Osteoblast (primary cell): Measurements from ENCODE around the gene FNDC8. TPM values are rescaled to one million over a fixed set of nuclear protein-coding genes. Genes with fewer than 3 reads are reported as not detected.
"Not testable (repeated sequence)": the region's sequence is repeated elsewhere in the genome, so short reads cannot be mapped to it uniquely, and the experiment has no call there.

Experiments used
- DNase-seq: peaks from one replicate; pipeline ENCODE4 v3.0.0; 2011; ENCODE audit warnings: low spot score, mixed read lengths; ENCODE audit not compliant: insufficient read length; ENCODE audit errors: missing footprints
- H2AFZ ChIP-seq: 2 replicates; pipeline ENCODE4 v1.6.0; 2011; ENCODE audit warnings: mild to moderate bottlenecking, low read length
- H3K27ac ChIP-seq: 2 replicates; pipeline ENCODE4 v1.5.1; 2011; ENCODE audit warnings: mild to moderate bottlenecking, low read depth, low read length, moderate library complexity
- H3K27me3 ChIP-seq: 2 replicates; pipeline ENCODE4 v1.6.0; 2012; ENCODE audit warnings: mild to moderate bottlenecking, control low read depth, inconsistent platforms, low read length, moderate library complexity; ENCODE audit not compliant: insufficient read depth
- H3K36me3 ChIP-seq: 2 replicates; pipeline ENCODE4 v1.5.1; 2011; ENCODE audit warnings: mild to moderate bottlenecking, low read length, control low read depth, moderate library complexity; ENCODE audit not compliant: insufficient read depth
- H3K4me1 ChIP-seq: 2 replicates; pipeline ENCODE4 v1.5.1; 2011; ENCODE audit warnings: mild to moderate bottlenecking, low read length, control low read depth, moderate library complexity; ENCODE audit not compliant: insufficient read depth
- H3K4me2 ChIP-seq: 2 replicates; pipeline ENCODE4 v1.6.0; 2011; ENCODE audit warnings: mild to moderate bottlenecking, low read length; ENCODE audit not compliant: insufficient read depth
- H3K4me3 ChIP-seq: fragments of 200-600 bp; sonication (generic); 3 replicates; pipeline ENCODE4 v1.5.1; 2012; ENCODE audit warnings: mild to moderate bottlenecking, low read length, inconsistent platforms; ENCODE audit not compliant: insufficient read depth
- H3K79me2 ChIP-seq: 2 replicates; pipeline ENCODE4 v1.6.0; 2012; ENCODE audit warnings: mild to moderate bottlenecking, low read length, control low read depth, inconsistent platforms; ENCODE audit not compliant: insufficient read depth
- H3K9me3 ChIP-seq: 2 replicates; pipeline ENCODE4 v1.5.1; 2011; ENCODE audit warnings: low read depth, low read length, control low read depth
- H4K20me1 ChIP-seq: 2 replicates; pipeline ENCODE4 v1.6.0; 2012; ENCODE audit warnings: mild to moderate bottlenecking, low read length, control low read depth; ENCODE audit not compliant: insufficient read depth
- total RNA-seq: library from RNA; depleted of rRNA; stranded (reverse); fragments of >200 nt; gene quantifications from 2 replicates; pipeline ENCODE4 v1.2.3, GENCODE V29; 2012
- TF ChIP-seq, protein P1 (sequence below): IDR thresholded peaks from 2 replicates; pipeline ENCODE4 v1.5.1; 2011; ENCODE audit warnings: mild to moderate bottlenecking, low read depth, low read length, moderate library complexity; ENCODE audit errors: extremely low read depth

Gene FNDC8
- total RNA-seq, 1 donor: not detected

DNA sequence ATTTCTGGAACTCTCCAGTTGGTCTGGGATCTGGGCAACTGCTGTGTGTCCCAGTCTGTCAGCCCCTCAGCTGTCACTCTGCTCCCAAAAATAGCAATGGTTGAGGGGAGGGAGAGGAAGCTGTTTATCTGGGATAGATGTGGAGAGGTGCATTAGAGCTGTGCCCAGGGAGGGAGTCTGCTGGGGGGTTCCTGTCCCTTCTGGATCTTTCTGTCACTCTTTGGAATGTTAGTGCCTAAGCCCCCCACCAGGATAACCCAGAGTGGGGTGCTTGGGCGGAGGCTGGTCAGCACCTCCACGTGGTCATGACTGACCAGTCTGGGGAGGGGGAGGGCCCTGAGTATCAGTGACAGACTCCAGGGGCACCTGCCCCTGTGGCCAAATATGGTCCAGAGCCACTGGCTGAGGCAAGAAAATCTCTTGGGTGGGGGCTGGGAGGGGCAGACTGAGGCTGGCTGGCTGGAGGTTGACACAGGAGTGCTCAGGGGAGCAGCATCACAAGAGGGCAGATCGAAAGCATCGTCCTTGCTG is 26.0 kb downstream of the FNDC8 start, which contains the start of gene UNC45B:
Gene UNC45B (plus strand): TSS at position 443 of the 531 bp plus-strand sequence. CDS start 447 bp downstream, outside the sequence.
- no peak for DNase-seq
- H3K79me2 ChIP-seq: no peaks in the 10 kb centered on the region
- no peak within 1 kb of the TSS for H2AFZ ChIP-seq
- no peaks in the 10 kb centered on the region for H4K20me1 ChIP-seq
- peaks cover 3% of the 10 kb centered on the region for H3K27me3 ChIP-seq
- H3K4me1 ChIP-seq: peaks cover 1% of the 10 kb centered on the region
- H3K4me2 ChIP-seq: no peak within 1 kb of the TSS
- TF ChIP-seq, protein P1, sequence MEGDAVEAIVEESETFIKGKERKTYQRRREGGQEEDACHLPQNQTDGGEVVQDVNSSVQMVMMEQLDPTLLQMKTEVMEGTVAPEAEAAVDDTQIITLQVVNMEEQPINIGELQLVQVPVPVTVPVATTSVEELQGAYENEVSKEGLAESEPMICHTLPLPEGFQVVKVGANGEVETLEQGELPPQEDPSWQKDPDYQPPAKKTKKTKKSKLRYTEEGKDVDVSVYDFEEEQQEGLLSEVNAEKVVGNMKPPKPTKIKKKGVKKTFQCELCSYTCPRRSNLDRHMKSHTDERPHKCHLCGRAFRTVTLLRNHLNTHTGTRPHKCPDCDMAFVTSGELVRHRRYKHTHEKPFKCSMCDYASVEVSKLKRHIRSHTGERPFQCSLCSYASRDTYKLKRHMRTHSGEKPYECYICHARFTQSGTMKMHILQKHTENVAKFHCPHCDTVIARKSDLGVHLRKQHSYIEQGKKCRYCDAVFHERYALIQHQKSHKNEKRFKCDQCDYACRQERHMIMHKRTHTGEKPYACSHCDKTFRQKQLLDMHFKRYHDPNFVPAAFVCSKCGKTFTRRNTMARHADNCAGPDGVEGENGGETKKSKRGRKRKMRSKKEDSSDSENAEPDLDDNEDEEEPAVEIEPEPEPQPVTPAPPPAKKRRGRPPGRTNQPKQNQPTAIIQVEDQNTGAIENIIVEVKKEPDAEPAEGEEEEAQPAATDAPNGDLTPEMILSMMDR: no peak
- H3K4me3 ChIP-seq: no peak within 1 kb of the TSS
- H3K36me3 ChIP-seq: no peaks in the 10 kb centered on the region
- H3K9me3 ChIP-seq: no peaks in the 10 kb centered on the region
- no peak within 1 kb of the TSS for H3K27ac ChIP-seq

DNA sequence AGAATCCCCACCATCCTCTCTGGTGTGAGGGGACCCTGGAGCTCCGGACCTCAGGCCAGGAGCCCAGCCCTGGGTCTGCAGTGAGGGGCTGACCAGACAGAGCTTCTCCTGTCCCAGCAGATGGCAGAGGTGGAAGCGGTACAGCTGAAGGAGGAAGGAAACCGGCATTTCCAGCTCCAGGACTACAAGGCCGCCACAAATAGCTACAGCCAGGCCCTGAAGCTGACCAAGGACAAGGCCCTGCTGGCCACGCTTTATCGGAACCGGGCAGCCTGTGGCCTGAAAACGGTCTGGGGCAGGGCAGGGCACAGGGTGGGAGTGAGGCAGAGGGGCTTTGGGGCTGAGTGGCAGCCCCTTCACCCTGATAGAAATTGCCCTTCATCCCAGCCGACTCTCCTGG is 26.7 kb downstream of the FNDC8 start:
- Histone ChIP-seq H3K4me3 (no peak overlapping the region), H3K4me2 (no peak overlapping the region), H4K20me1 (no peaks in the 10 kb centered on the region), H3K4me1 (no peaks in the 10 kb centered on the region), H2AFZ (no peak overlapping the region), H3K79me2 (no peaks in the 10 kb centered on the region), H3K27me3 (peaks cover 3% of the 10 kb centered on the region), H3K27ac (no peak overlapping the region), H3K36me3 (no peaks in the 10 kb centered on the region), H3K9me3 (no peaks in the 10 kb centered on the region)
- TF ChIP-seq, protein P1: no peak
- no peak for DNase-seq

DNA sequence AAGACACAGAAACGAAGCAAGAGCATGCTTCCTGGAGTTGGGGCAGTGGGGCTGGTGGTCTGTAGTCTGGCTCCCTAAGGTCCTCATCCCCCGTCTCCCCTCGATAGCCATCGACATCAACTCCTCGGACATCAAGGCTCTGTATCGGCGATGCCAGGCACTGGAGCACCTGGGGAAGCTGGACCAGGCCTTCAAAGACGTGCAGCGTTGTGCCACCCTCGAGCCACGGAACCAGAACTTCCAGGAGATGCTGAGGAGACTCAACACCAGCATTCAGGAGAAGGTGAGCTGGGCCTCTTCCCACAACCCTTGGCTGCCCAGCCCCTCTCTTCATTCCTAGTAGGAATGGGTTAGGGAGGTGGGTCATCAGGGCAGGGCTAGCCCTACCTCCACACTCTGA is 28.5 kb downstream of the FNDC8 start:
- no peak overlapping the region for H3K27ac ChIP-seq
- H3K4me3 ChIP-seq: no peak overlapping the region
- TF ChIP-seq, protein P1: no peak
- no peaks in the 10 kb centered on the region for H4K20me1 ChIP-seq
- no peak overlapping the region for H2AFZ ChIP-seq
- H3K9me3 ChIP-seq: no peaks in the 10 kb centered on the region
- no peak for DNase-seq
- peaks cover 6% of the 10 kb centered on the region for H3K27me3 ChIP-seq
- no peaks in the 10 kb centered on the region for H3K36me3 ChIP-seq
- no peaks in the 10 kb centered on the region for H3K4me1 ChIP-seq
- H3K79me2 ChIP-seq: no peaks in the 10 kb centered on the region
- H3K4me2 ChIP-seq: no peak overlapping the region

DNA sequence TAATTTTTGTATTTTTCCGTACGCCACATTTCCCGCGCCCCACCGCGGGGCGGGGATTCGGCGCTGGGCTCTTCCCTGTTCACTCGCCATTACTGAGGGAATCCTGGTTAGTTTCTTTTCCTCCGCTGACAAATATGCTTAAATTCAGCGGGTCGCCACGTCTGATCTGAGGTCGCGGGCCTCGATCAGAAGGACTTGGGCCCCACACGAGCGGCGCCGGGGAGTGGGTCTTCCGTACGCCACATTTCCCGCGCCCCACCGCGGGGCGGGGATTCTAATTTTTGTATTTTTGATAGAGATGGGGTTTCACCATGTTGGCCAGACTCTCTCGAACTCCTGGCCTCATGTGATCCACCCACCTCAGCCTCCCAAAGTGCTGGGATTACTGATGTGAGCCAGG is 29.7 kb downstream of the FNDC8 start:
- H3K4me2 ChIP-seq, H3K79me2 ChIP-seq, H3K36me3 ChIP-seq, H3K27ac ChIP-seq, H3K4me1 ChIP-seq, H4K20me1 ChIP-seq, H3K4me3 ChIP-seq, H3K27me3 ChIP-seq, H3K9me3 ChIP-seq, H2AFZ ChIP-seq: not testable (repeated sequence)
- DNase-seq: peak; percentile 30
